Vagina (tissue), 2 donors: ENCODE measurements around the gene SEPTIN5.

Source experiments
- CTCF ChIP-seq, 3 experiments: fragments of 450-650 bp in 2 of 3; fragments of 200-600 bp in 1 of 3; sonication (generic) in 1 of 3; IDR thresholded peaks; one replicate each; pipeline ENCODE4 v1.5.1; 2017 to 2019; ENCODE audit warnings: antibody characterized with exemption in 3 of 3, mild to moderate bottlenecking in 2 of 3, moderate library complexity in 2 of 3
- POLR2A ChIP-seq, 2 donors: fragments of 450-650 bp; IDR thresholded peaks; one replicate each; pipeline ENCODE4 v1.6.1; 2017; ENCODE audit warnings: antibody characterized with exemption in 2 of 2, mild to moderate bottlenecking in 2 of 2, moderate library complexity in 2 of 2
- POLR2AphosphoS5 ChIP-seq, 2 donors: sonication (generic); formaldehyde crosslinking; IDR thresholded peaks; one replicate each; pipeline ENCODE4 v1.9.0; 2017; ENCODE audit warnings: antibody characterized with exemption in 2 of 2, mild to moderate bottlenecking in 2 of 2, low read depth in 1 of 2; ENCODE audit not compliant: insufficient read depth in 1 of 2

GRCh38 chr22:19755722-19756287, 41.5 kb downstream of the SEPTIN5 start:
- TF ChIP-seq CTCF (IDR thresholded peaks at IDR 0.05) (no peak), POLR2AphosphoS5 (IDR thresholded peaks at IDR 0.05; ENCODE audit: insufficient read depth in 1 of 2, low read depth in 1 of 2) (no peak), POLR2A (IDR thresholded peaks at IDR 0.05) (no peak)
